PC-3 (cell line): ENCODE measurements around the gene EHMT1. TPM values are rescaled to one million over a fixed set of nuclear protein-coding genes. Genes with fewer than 3 reads are reported as not detected.
"Not testable (repeated sequence)": the region's sequence is repeated elsewhere in the genome, so short reads cannot be mapped to it uniquely, and the experiment has no call there.

Experiments
- ATAC-seq: fragments of 200-7000 bp; cut with Tn5 transposase; 2 replicates; pipeline ENCODE4 v1.9.1; 2020; ENCODE audit warnings: mild to moderate bottlenecking, moderate library complexity
- BruUV-seq: library from RNA; stranded (reverse); fragments of 400-500 nt; replicated peaks from 2 replicates; lab custom pipeline; 2021; lab: Mats Ljungman, UMichigan
- CTCF ChIA-PET: fragments of 300-600 bp; sonication (Branson Sonifier 250); formaldehyde crosslinking; loops from one replicate; lab custom pipeline; 2022; ENCODE audit warnings: antibody characterized with exemption; lab: Charles Lee
- POLR2A ChIA-PET: fragments of 300-600 bp; sonication (Branson Sonifier 250); formaldehyde crosslinking; loops from one replicate; lab custom pipeline; 2022; ENCODE audit warnings: antibody characterized with exemption; ENCODE audit not compliant: unreplicated experiment; lab: Charles Lee
- DNase-seq: peaks from one replicate; pipeline ENCODE4 v3.0.0-alpha.2; 2015
- H2AFZ ChIP-seq: fragments of 300-600 bp; sonication (generic); 2 replicates; pipeline ENCODE4 v1.6.0; 2016; ENCODE audit warnings: antibody characterized with exemption, low read length
- H3F3A ChIP-seq: fragments of 300-600 bp; sonication (generic); one replicate; pipeline ENCODE4 v1.6.0; 2017; ENCODE audit warnings: antibody characterized with exemption, low read length, control low read depth, mild to moderate bottlenecking; ENCODE audit not compliant: unreplicated experiment
- H3K27ac ChIP-seq: fragments of 300-600 bp; sonication (generic); 2 replicates; pipeline ENCODE4 v1.5.1; 2016; ENCODE audit warnings: mild to moderate bottlenecking, low read length
- H3K27me3 ChIP-seq: fragments of 300-600 bp; sonication (generic); 2 replicates; pipeline ENCODE4 v1.6.1; 2016; ENCODE audit warnings: low read length, mixed read lengths
- H3K36me3 ChIP-seq: fragments of 300-600 bp; sonication (generic); 2 replicates; pipeline ENCODE4 v1.6.1; 2016; ENCODE audit warnings: low read depth, mixed run types, low read length, mixed read lengths
- H3K4me1 ChIP-seq: fragments of 300-600 bp; sonication (generic); 2 replicates; pipeline ENCODE4 v1.5.1; 2016; ENCODE audit warnings: low read length; ENCODE audit not compliant: insufficient read depth
- H3K4me2 ChIP-seq: fragments of 300-600 bp; sonication (generic); 2 replicates; pipeline ENCODE4 v1.6.0; 2016; ENCODE audit warnings: low read length
- H3K4me3 ChIP-seq: fragments of 300-600 bp; sonication (generic); 2 replicates; pipeline ENCODE4 v1.5.1; 2016; ENCODE audit warnings: mild to moderate bottlenecking, low read length, mixed read lengths
- H3K79me2 ChIP-seq: fragments of 300-600 bp; sonication (generic); 2 replicates; pipeline ENCODE4 v1.6.1; 2017; ENCODE audit warnings: low read length, mixed read lengths
- H3K9ac ChIP-seq: fragments of 300-600 bp; sonication (generic); 2 replicates; pipeline ENCODE4 v1.6.0; 2016; ENCODE audit warnings: mild to moderate bottlenecking, low read length
- H3K9me2 ChIP-seq: fragments of 300-600 bp; sonication (generic); replicated peaks from 2 replicates; pipeline ENCODE4 v1.6.1; 2016; ENCODE audit warnings: mixed run types, low read length, mixed read lengths
- H3K9me3 ChIP-seq: fragments of 300-600 bp; sonication (generic); 2 replicates; pipeline ENCODE4 v1.6.1; 2016; ENCODE audit warnings: low read length, mixed read lengths
- H4K20me1 ChIP-seq: fragments of 300-600 bp; sonication (generic); 2 replicates; pipeline ENCODE4 v1.6.1; 2016; ENCODE audit warnings: low read length, mixed read lengths
- CTCF ChIP-seq: fragments of 300-600 bp; sonication (generic); conservative IDR thresholded peaks from 2 replicates; pipeline ENCODE4 v1.5.1; 2017; ENCODE audit warnings: antibody characterized with exemption, low read depth, mild to moderate bottlenecking, low read length
- EZH2 ChIP-seq: fragments of 300-600 bp; sonication (generic); IDR thresholded peaks from one replicate; pipeline ENCODE4 v1.6.1; 2017; ENCODE audit warnings: antibody characterized with exemption, mild to moderate bottlenecking, low read length; ENCODE audit not compliant: unreplicated experiment
- EZH2phosphoT487 ChIP-seq: fragments of 300-600 bp; sonication (generic); IDR thresholded peaks from 2 replicates; pipeline ENCODE4 v1.6.1; 2018; ENCODE audit warnings: mild to moderate bottlenecking, antibody characterized with exemption, low read length, borderline replicate concordance
- intact Hi-C: fragments of 100-400 bp; cut with micrococcal nuclease; formaldehyde crosslinking; loops from 2 replicates; pipeline ENCODE4 v1.9.0; 2023
- total RNA-seq: library from RNA; depleted of rRNA; stranded (reverse); fragments of >200 nt; gene quantifications from 2 replicates; pipeline ENCODE4 v1.2.3, GENCODE V29; 2014

EHMT1 gene
- total RNA-seq, 1 experiment from 2014 or later: 42.8 TPM

GRCh38 chr9:137875846-137876245 lies 257.0 kb downstream of the EHMT1 start:
- ChIA-PET POLR2A (no interaction called here), CTCF (no interaction called here)
- no TSS peak for BruUV-seq
- Histone ChIP-seq H3F3A (no peaks in the 10 kb centered on the region), H3K36me3 (no peaks in the 10 kb centered on the region), H3K4me2 (no peak overlapping the region), H4K20me1 (no peaks in the 10 kb centered on the region), H2AFZ (no peak overlapping the region), H3K4me1 (no peaks in the 10 kb centered on the region), H3K27me3 (no peaks in the 10 kb centered on the region), H3K27ac (no peak overlapping the region), H3K9me2 (no peaks in the 10 kb centered on the region), H3K4me3 (no peak overlapping the region), H3K9ac (no peak overlapping the region), H3K79me2 (no peaks in the 10 kb centered on the region), H3K9me3 (no peaks in the 10 kb centered on the region)
- ATAC-seq: no peak
- TF ChIP-seq EZH2 (no peak), CTCF (no peak), EZH2phosphoT487 (no peak)
- DNase-seq: no peak
- intact Hi-C loops: no loop called here

GRCh38 chr9:137876269-137876668 lies 257.5 kb downstream of the EHMT1 start:
- TF ChIP-seq EZH2: no peak
- no peak for TF ChIP-seq EZH2phosphoT487
- TF ChIP-seq CTCF: no peak
- H3K9ac ChIP-seq: no peak overlapping the region
- ChIA-PET POLR2A (no interaction called here), CTCF (no interaction called here)
- no peaks in the 10 kb centered on the region for H3F3A ChIP-seq
- no peak overlapping the region for H3K4me3 ChIP-seq
- H4K20me1 ChIP-seq: no peaks in the 10 kb centered on the region
- no peak for ATAC-seq
- H3K27me3 ChIP-seq: no peaks in the 10 kb centered on the region
- H3K27ac ChIP-seq: no peak overlapping the region
- no peaks in the 10 kb centered on the region for H3K36me3 ChIP-seq
- H3K9me3 ChIP-seq: no peaks in the 10 kb centered on the region
- DNase-seq: no peak
- no peaks in the 10 kb centered on the region for H3K9me2 ChIP-seq
- intact Hi-C loops: no loop called here
- no peak overlapping the region for H2AFZ ChIP-seq
- BruUV-seq: no TSS peak
- H3K79me2 ChIP-seq: no peaks in the 10 kb centered on the region
- H3K4me2 ChIP-seq: no peak overlapping the region
- H3K4me1 ChIP-seq: no peaks in the 10 kb centered on the region

GRCh38 chr9:137876781-137877386 lies 258.1 kb downstream of the EHMT1 start:
- H3K9ac ChIP-seq: no peak overlapping the region
- no peaks in the 10 kb centered on the region for H3K9me3 ChIP-seq
- CTCF ChIA-PET: no interaction called here
- H3K79me2 ChIP-seq: no peaks in the 10 kb centered on the region
- intact Hi-C loops: no loop called here
- no peak overlapping the region for H3K4me3 ChIP-seq
- H3K36me3 ChIP-seq: no peaks in the 10 kb centered on the region
- H2AFZ ChIP-seq: no peak overlapping the region
- no peak for TF ChIP-seq EZH2
- no peak for TF ChIP-seq CTCF
- no peak for TF ChIP-seq EZH2phosphoT487
- no TSS peak for BruUV-seq
- H4K20me1 ChIP-seq: no peaks in the 10 kb centered on the region
- POLR2A ChIA-PET: no interaction called here
- ATAC-seq: no peak
- H3K9me2 ChIP-seq: no peaks in the 10 kb centered on the region
- no peaks in the 10 kb centered on the region for H3K4me1 ChIP-seq
- H3K4me2 ChIP-seq: no peak overlapping the region
- no peak for DNase-seq
- no peaks in the 10 kb centered on the region for H3K27me3 ChIP-seq
- no peaks in the 10 kb centered on the region for H3F3A ChIP-seq
- H3K27ac ChIP-seq: no peak overlapping the region

- intact Hi-C loops, H3K9ac ChIP-seq, DNase-seq, H3K27ac ChIP-seq, H3K4me1 ChIP-seq, H4K20me1 ChIP-seq, H3K79me2 ChIP-seq, H3K4me3 ChIP-seq, H3K27me3 ChIP-seq, H3K9me2 ChIP-seq, BruUV-seq, H3F3A ChIP-seq, H3K4me2 ChIP-seq, H3K36me3 ChIP-seq, ATAC-seq, CTCF ChIA-PET, H2AFZ ChIP-seq, POLR2A ChIA-PET, H3K9me3 ChIP-seq: not testable (repeated sequence)
Measured at GRCh38 chr9:137877506-137878122, 258.8 kb downstream of the EHMT1 start, which contains the start of gene CACNA1B. TSS of gene CACNA1B (plus strand) at chr9:137877782. CDS start at chr9:137877934, 152 bp downstream.
